ENCODE data around the gene H1-8.

DNA sequence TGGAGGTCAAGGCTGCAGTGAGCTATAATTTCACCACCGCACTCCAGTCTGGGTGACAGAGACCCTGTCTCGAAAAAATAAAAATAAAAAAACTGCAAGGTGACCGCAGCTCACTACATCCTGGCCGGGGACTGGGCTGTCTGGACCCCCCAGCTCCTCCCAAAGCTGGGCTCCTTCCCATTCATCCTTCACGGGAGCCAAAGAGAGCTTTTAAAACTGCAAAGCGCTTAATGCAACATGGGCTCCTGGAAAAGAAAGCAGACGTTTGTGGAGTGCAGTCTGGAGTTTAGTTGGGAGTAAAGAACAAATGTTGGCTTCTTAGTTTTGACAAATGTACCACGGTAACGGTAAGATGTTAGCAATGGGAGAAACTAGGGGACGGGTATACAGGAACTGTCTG, 51.4 kb downstream of the H1-8 start:
- TF ChIP-seq, protein P1, sequence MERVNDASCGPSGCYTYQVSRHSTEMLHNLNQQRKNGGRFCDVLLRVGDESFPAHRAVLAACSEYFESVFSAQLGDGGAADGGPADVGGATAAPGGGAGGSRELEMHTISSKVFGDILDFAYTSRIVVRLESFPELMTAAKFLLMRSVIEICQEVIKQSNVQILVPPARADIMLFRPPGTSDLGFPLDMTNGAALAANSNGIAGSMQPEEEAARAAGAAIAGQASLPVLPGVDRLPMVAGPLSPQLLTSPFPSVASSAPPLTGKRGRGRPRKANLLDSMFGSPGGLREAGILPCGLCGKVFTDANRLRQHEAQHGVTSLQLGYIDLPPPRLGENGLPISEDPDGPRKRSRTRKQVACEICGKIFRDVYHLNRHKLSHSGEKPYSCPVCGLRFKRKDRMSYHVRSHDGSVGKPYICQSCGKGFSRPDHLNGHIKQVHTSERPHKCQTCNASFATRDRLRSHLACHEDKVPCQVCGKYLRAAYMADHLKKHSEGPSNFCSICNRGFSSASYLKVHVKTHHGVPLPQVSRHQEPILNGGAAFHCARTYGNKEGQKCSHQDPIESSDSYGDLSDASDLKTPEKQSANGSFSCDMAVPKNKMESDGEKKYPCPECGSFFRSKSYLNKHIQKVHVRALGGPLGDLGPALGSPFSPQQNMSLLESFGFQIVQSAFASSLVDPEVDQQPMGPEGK (CRISPR knock-in tag; IDR thresholded peaks at IDR 0.05; ENCODE audit: borderline replicate concordance), result no peak
- TF ChIP-seq, protein P2, sequence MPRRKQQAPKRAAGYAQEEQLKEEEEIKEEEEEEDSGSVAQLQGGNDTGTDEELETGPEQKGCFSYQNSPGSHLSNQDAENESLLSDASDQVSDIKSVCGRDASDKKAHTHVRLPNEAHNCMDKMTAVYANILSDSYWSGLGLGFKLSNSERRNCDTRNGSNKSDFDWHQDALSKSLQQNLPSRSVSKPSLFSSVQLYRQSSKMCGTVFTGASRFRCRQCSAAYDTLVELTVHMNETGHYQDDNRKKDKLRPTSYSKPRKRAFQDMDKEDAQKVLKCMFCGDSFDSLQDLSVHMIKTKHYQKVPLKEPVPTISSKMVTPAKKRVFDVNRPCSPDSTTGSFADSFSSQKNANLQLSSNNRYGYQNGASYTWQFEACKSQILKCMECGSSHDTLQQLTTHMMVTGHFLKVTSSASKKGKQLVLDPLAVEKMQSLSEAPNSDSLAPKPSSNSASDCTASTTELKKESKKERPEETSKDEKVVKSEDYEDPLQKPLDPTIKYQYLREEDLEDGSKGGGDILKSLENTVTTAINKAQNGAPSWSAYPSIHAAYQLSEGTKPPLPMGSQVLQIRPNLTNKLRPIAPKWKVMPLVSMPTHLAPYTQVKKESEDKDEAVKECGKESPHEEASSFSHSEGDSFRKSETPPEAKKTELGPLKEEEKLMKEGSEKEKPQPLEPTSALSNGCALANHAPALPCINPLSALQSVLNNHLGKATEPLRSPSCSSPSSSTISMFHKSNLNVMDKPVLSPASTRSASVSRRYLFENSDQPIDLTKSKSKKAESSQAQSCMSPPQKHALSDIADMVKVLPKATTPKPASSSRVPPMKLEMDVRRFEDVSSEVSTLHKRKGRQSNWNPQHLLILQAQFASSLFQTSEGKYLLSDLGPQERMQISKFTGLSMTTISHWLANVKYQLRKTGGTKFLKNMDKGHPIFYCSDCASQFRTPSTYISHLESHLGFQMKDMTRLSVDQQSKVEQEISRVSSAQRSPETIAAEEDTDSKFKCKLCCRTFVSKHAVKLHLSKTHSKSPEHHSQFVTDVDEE (CRISPR knock-in tag; IDR thresholded peaks at IDR 0.05), result no peak
- TF ChIP-seq RARB (CRISPR knock-in tag; IDR thresholded peaks at IDR 0.05) (no peak), PPARA (CRISPR knock-in tag; IDR thresholded peaks at IDR 0.05; ENCODE audit: borderline replicate concordance) (no peak), ZNF565 (CRISPR knock-in tag; conservative IDR thresholded peaks at IDR 0.05; ENCODE audit: low read depth) (no peak)
- TF ChIP-seq, protein P3, sequence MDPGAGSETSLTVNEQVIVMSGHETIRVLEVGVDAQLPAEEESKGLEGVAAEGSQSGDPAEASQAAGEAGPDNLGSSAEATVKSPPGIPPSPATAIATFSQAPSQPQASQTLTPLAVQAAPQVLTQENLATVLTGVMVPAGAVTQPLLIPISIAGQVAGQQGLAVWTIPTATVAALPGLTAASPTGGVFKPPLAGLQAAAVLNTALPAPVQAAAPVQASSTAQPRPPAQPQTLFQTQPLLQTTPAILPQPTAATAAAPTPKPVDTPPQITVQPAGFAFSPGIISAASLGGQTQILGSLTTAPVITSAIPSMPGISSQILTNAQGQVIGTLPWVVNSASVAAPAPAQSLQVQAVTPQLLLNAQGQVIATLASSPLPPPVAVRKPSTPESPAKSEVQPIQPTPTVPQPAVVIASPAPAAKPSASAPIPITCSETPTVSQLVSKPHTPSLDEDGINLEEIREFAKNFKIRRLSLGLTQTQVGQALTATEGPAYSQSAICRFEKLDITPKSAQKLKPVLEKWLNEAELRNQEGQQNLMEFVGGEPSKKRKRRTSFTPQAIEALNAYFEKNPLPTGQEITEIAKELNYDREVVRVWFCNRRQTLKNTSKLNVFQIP (CRISPR knock-in tag; IDR thresholded peaks at IDR 0.05; ENCODE audit: borderline replicate concordance, low read depth), result no peak
- TF ChIP-seq, protein P4, sequence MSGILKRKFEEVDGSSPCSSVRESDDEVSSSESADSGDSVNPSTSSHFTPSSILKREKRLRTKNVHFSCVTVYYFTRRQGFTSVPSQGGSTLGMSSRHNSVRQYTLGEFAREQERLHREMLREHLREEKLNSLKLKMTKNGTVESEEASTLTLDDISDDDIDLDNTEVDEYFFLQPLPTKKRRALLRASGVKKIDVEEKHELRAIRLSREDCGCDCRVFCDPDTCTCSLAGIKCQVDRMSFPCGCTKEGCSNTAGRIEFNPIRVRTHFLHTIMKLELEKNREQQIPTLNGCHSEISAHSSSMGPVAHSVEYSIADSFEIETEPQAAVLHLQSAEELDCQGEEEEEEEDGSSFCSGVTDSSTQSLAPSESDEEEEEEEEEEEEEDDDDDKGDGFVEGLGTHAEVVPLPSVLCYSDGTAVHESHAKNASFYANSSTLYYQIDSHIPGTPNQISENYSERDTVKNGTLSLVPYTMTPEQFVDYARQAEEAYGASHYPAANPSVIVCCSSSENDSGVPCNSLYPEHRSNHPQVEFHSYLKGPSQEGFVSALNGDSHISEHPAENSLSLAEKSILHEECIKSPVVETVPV (CRISPR knock-in tag; IDR thresholded peaks at IDR 0.05), result no peak
